Measurements from ENCODE around the gene PRAC1. TPM values are rescaled to one million over a fixed set of nuclear protein-coding genes. Genes with fewer than 3 reads are reported as not detected.

PRAC1 gene
- total RNA-seq, 1 donor from 2014 or later = not detected

DNA sequence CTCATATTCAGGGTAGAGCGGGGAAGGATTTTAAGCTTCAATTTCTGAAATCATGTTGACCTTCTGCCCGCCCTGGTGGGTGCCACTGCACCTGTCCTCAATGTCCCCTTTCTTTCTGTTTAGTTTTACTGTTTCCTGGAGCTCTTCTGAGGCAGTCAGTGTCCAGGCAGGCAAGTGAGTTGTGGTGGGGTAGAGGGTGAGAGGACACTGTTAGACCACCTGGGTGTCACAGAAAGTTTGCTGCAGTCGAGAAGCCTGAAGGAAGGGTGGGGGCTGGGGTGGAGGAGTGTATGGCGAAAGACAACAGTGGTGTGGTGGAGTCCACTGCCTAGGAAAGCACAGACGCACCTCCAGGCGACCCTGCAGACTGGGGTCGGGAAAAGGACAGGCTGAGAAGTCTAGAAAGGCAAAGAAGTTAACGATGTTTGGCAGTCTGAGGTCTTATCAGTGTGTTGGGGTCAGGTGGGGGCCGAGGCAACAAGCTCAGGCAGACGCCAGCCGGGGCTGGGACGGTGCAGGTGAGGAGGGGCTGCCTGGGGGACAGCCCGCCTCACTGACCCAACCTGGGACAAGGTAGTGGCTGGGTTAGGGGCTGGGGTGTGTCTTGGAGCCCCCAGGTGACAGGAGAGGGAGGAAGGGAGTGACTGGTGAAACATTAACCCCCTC lies 29.5 kb upstream of the PRAC1 start:
- peaks cover 6% of the 10 kb centered on the region for H3F3A ChIP-seq (ENCODE audit: low read depth)
- peaks cover 6% of the 10 kb centered on the region for H3K4me1 ChIP-seq
- no peak overlapping the region for H3K27ac Mint-ChIP-seq
- peaks cover 10% of the 10 kb centered on the region for H3K9me3 Mint-ChIP-seq
- H3K4me3 ChIP-seq = no peak overlapping the region
- TF ChIP-seq EZH2phosphoT487 (IDR thresholded peaks at IDR 0.05) (peak; percentile 30), EZH2 (IDR thresholded peaks at IDR 0.05) (peak; percentile 15)
- TF ChIP-seq, protein P1, sequence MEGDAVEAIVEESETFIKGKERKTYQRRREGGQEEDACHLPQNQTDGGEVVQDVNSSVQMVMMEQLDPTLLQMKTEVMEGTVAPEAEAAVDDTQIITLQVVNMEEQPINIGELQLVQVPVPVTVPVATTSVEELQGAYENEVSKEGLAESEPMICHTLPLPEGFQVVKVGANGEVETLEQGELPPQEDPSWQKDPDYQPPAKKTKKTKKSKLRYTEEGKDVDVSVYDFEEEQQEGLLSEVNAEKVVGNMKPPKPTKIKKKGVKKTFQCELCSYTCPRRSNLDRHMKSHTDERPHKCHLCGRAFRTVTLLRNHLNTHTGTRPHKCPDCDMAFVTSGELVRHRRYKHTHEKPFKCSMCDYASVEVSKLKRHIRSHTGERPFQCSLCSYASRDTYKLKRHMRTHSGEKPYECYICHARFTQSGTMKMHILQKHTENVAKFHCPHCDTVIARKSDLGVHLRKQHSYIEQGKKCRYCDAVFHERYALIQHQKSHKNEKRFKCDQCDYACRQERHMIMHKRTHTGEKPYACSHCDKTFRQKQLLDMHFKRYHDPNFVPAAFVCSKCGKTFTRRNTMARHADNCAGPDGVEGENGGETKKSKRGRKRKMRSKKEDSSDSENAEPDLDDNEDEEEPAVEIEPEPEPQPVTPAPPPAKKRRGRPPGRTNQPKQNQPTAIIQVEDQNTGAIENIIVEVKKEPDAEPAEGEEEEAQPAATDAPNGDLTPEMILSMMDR (IDR thresholded peaks at IDR 0.05) = no peak
- H3K9ac ChIP-seq = no peak overlapping the region
- H3K27ac ChIP-seq = no peak overlapping the region
- peaks cover 93% of the 10 kb centered on the region for H3K27me3 Mint-ChIP-seq (ENCODE audit: insufficient read depth, low read depth)
- no peaks in the 10 kb centered on the region for H3K79me2 ChIP-seq (ENCODE audit: low read depth)
- H3K4me3 Mint-ChIP-seq = no peak overlapping the region
- H3K4me1 Mint-ChIP-seq = no peaks in the 10 kb centered on the region
- no peaks in the 10 kb centered on the region for H3K36me3 Mint-ChIP-seq
- H3K9me3 ChIP-seq (ENCODE audit: low read depth) = no peaks in the 10 kb centered on the region
- H3K27me3 ChIP-seq = peaks cover 100% of the 10 kb centered on the region
- no peak overlapping the region for H3K4me2 ChIP-seq
- H2AFZ ChIP-seq (replicated peaks) = no peak overlapping the region
- no peak for DNase-seq (ENCODE audit: low spot score)
- H4K20me1 ChIP-seq (ENCODE audit: low read depth) = peaks cover 96% of the 10 kb centered on the region
- no peaks in the 10 kb centered on the region for H3K36me3 ChIP-seq

DNA sequence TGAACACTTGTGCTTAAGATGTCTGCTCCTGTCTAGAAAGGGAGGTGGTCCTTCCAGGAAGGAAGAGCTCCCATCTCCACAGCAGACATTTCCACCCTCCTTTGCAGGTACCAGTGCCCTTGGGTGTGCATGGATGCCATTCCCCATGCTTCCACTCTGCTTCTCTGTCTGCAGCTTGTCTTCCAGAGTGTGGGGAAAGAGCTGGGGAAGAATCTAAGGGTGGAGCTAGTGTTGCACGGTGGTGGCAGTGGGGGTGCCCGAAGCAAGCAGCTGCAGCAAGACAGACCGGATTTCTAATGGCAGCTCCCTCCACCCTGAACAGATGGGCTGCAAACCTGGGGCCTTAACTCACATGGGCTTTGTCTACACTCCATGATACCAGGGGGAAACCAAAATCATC lies 28.9 kb upstream of the PRAC1 start:
- Mint-ChIP-seq H3K9me3 (peaks cover 13% of the 10 kb centered on the region), H3K27ac (no peak overlapping the region), H3K4me3 (no peak overlapping the region), H3K4me1 (no peaks in the 10 kb centered on the region), H3K36me3 (no peaks in the 10 kb centered on the region), H3K27me3 (ENCODE audit: insufficient read depth, low read depth) (peaks cover 94% of the 10 kb centered on the region)
- Histone ChIP-seq H3K9me3 (ENCODE audit: low read depth) (no peaks in the 10 kb centered on the region), H2AFZ (replicated peaks) (no peak overlapping the region), H3K9ac (no peak overlapping the region), H3K36me3 (no peaks in the 10 kb centered on the region), H3K4me1 (peaks cover 6% of the 10 kb centered on the region), H3K79me2 (ENCODE audit: low read depth) (no peaks in the 10 kb centered on the region), H4K20me1 (ENCODE audit: low read depth) (peaks cover 99% of the 10 kb centered on the region), H3K4me3 (no peak overlapping the region), H3K27ac (no peak overlapping the region), H3K27me3 (peaks cover 100% of the 10 kb centered on the region), H3F3A (ENCODE audit: low read depth) (peaks cover 6% of the 10 kb centered on the region), H3K4me2 (no peak overlapping the region)
- TF ChIP-seq EZH2phosphoT487 (IDR thresholded peaks at IDR 0.05) = no peak
- TF ChIP-seq EZH2 (IDR thresholded peaks at IDR 0.05) = no peak
- TF ChIP-seq, protein P1 (IDR thresholded peaks at IDR 0.05) = no peak
- DNase-seq (ENCODE audit: low spot score) = no peak

- Histone ChIP-seq H3K27ac (no peak overlapping the region), H3F3A (ENCODE audit: low read depth) (no peaks in the 10 kb centered on the region), H2AFZ (replicated peaks) (no peak overlapping the region), H3K27me3 (peaks cover 100% of the 10 kb centered on the region), H3K79me2 (ENCODE audit: low read depth) (no peaks in the 10 kb centered on the region), H3K4me3 (no peak overlapping the region), H4K20me1 (ENCODE audit: low read depth) (peaks cover 100% of the 10 kb centered on the region), H3K36me3 (no peaks in the 10 kb centered on the region), H3K4me1 (peaks cover 2% of the 10 kb centered on the region), H3K9ac (no peak overlapping the region), H3K4me2 (no peak overlapping the region), H3K9me3 (ENCODE audit: low read depth) (no peaks in the 10 kb centered on the region)
- DNase-seq (ENCODE audit: low spot score) = peak; percentile 59
- Mint-ChIP-seq H3K36me3 (no peaks in the 10 kb centered on the region), H3K27ac (no peak overlapping the region), H3K27me3 (ENCODE audit: insufficient read depth, low read depth) (peaks cover 92% of the 10 kb centered on the region), H3K4me1 (no peaks in the 10 kb centered on the region), H3K9me3 (peaks cover 12% of the 10 kb centered on the region), H3K4me3 (no peak overlapping the region)
- TF ChIP-seq EZH2 (IDR thresholded peaks at IDR 0.05) (peak; percentile 93), EZH2phosphoT487 (IDR thresholded peaks at IDR 0.05) (peak; percentile 93)
- TF ChIP-seq, protein P1 (IDR thresholded peaks at IDR 0.05) = no peak
These were observed 27.6 kb upstream of the PRAC1 start for GRCh38 chr17:48749621-48750553.
